HG03159 (cell line): ENCODE data around the gene SCG3.
A peak's percentile ranks its signal among the peaks of the same experiment; 100 is the strongest.
"Not testable (repeated sequence)": the region's sequence is repeated elsewhere in the genome, so short reads cannot be mapped to it uniquely, and the experiment has no call there.

Experiments
- ATAC-seq: cut with Tn5 transposase; IDR thresholded peaks from one replicate; pipeline ENCODE4 v1.9.1; 2021; ENCODE audit warnings: mild to moderate bottlenecking, moderate library complexity; ENCODE audit not compliant: unreplicated experiment

The SCG3 gene

GRCh38 chr15:51681303-51681963, at the start of gene SCG3:
Gene SCG3, plus strand, starts transcription at chr15:51681503. Its CDS starts 253 bp downstream, at chr15:51681756.
- no peak for ATAC-seq

- no peak for ATAC-seq
Measured at GRCh38 chr15:51634591-51635198, 46.6 kb upstream of the SCG3 start.

GRCh38 chr15:51641490-51642130, 39.7 kb upstream of the SCG3 start:
- no peak for ATAC-seq

DNA sequence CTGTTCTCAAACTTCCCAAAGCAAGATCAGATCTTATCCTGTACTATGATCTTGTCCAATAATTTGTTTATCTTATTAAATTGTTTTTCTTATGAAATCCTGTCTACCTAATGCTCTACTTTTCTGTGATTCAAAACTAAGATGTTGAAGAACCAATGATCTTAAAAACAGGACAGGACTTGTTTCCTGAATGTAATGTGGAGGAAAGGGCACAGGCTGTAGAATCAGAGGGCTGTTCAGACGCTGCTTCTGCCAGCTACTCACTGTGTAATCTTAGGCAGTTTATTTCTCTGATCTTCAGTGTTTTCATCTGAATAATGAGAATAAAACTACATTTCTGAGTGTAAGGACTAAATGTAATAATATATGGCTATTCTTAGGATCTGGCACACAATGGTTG, 38.6 kb upstream of the SCG3 start:
- ATAC-seq = no peak

GRCh38 chr15:51647128-51647562, 34.2 kb upstream of the SCG3 start:
- ATAC-seq = no peak

GRCh38 chr15:51648101-51648500, 33.2 kb upstream of the SCG3 start:
- ATAC-seq = not testable (repeated sequence)

DNA sequence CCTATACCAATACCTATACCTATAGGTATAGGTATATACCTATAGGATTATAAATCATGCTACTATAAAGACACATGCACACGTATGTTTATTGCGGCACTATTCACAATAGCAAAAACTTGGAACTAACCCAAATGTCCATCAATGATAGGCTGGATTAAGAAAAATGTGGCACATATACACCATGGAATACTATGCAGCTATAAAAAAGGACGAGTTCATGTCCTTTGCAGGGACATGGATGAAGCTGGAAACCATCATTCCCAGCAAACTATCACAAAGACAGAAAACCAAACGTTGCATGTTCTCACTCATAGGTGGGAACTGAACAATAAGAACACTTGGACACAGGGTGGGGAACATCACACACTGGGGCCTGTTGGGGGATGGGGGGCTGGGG, 32.7 kb upstream of the SCG3 start:
- not testable (repeated sequence) for ATAC-seq

GRCh38 chr15:51649659-51650521, 31.4 kb upstream of the SCG3 start:
- ATAC-seq = peak; percentile 73

- ATAC-seq = no peak
Measured at GRCh38 chr15:51652084-51652668, 29.1 kb upstream of the SCG3 start.

DNA sequence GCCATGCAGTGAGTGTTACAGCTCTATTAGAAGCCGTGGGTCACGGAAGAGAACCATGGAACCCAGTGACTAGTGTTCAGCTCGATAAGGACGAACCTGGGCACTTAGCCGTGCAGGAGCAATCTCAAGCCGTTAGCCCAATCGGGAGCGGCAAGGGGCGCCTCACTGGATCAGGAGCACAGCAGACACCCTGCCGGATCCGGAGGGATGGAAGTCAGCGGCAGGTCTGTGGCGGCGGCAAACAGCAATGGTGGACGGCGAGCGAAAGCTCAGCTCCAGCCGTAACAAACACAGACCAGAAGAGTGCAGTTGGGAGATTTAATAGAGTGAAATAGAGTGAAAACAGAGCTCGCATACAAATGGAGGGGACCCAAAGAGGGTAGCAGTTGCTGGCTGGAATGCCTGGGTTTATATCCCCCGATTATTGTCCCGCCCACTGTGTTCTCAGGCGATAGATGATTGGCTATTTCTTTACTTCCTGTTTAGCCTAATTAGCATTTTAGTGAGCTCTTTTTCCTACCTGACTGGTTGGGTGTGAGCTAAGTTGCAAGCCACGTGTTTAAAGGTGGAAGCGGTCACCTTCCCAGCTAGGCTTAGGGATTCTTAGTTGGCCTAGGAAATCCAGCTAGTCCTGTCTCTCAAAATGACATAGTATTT, 25.8 kb upstream of the SCG3 start:
- not testable (repeated sequence) for ATAC-seq

DNA sequence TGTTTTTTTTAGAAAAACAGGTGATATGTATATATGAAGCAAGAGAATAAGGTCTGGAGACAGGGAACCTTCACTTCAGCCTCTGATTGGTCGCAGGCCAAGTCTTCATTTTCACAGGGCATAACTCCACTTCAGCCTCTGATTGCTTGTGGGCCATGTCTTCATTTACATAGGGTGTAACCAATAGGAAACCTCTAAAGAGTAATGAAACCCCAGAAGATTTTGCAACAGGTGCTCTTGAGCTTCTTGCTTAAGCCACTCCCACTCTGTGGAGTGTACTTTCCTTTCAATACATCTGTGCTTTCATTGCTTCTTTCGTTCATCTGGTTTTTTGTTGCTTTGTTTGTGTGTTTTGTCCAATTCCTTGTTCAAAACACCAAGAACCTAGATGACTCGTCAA, 22.6 kb upstream of the SCG3 start:
- no peak for ATAC-seq

DNA sequence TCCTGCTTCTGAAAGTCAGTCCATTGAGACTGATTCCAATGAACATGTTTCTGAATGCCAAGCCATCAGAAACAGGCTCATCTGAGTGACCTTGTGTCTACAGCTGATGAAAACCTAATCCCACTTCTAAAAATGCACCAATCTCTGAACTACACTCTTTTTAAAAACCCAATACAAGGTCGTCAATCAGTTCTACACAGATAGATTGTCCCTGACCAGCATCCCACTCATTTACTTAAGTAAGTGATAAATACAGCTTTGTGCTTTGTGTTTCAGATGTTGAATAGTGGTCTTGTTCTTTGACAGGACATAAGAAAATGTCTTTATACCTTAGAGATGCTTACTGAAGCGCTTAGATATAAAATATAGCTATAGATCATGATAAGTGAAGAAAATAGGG, 20.2 kb upstream of the SCG3 start:
- no peak for ATAC-seq

DNA sequence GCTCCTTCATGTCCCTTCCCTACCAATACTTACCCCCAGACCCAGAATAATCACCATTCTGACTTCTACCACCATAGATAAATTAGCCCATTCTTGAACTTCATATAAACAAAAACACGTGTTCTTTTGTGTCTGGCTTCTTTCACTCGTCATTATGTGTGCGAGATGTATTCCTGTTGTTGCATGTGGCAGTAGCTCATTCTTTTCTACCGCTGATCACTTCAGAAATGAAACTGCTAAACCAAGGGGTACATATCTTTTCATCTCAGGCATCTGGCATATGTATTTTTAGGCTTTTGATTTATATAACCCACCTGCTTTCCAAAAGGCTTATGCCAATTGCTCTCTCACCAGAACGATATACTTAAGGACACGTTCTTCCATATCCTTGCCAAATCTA, 13.8 kb upstream of the SCG3 start:
- ATAC-seq = no peak

GRCh38 chr15:51668446-51668845, 12.9 kb upstream of the SCG3 start:
- no peak for ATAC-seq

DNA sequence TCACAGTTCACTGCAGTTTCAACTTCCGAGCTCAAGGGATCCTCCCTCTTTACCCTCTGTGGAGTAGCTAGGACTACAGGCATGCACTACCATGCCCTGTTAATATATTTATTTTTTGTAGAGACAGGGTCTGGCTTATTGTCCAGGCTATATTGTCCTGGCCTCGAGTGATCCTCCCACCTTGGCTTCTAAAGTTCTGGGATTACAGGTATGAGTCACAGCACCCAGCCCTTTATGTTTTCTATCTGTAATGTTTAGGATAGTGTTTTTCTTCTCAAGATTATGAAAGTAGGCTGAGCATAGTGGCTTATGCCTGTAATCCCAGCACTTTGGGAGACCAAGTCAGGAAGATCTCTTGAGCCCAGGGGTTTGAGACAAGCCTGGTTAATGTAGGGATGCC, 11.9 kb upstream of the SCG3 start:
- no peak for ATAC-seq

DNA sequence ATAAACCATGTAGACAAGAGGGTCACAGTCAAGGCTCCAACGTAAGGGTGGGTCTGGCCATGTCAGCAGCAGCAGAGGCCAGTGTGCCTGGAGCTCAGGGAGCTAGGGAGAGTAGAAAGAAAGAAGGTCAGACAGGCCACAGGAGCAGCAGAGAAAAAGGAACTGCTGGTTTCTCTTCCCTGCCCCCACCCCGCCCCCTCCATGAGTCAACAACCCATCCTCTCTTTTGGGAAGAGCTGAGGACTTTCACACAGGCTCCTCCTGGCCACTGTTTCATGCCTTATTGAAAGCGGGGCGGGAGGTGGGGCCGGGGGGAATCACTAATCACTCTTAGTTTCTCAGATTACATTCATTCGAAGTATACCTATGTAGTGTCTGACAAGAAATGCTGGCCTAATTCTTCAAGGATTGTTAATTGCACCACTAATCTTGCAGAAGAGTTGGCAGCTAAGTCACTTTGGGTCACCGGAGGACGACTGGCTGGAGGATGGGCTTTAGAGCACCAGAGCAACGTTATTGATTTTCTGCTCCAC, 9.1 kb upstream of the SCG3 start:
- no peak for ATAC-seq

DNA sequence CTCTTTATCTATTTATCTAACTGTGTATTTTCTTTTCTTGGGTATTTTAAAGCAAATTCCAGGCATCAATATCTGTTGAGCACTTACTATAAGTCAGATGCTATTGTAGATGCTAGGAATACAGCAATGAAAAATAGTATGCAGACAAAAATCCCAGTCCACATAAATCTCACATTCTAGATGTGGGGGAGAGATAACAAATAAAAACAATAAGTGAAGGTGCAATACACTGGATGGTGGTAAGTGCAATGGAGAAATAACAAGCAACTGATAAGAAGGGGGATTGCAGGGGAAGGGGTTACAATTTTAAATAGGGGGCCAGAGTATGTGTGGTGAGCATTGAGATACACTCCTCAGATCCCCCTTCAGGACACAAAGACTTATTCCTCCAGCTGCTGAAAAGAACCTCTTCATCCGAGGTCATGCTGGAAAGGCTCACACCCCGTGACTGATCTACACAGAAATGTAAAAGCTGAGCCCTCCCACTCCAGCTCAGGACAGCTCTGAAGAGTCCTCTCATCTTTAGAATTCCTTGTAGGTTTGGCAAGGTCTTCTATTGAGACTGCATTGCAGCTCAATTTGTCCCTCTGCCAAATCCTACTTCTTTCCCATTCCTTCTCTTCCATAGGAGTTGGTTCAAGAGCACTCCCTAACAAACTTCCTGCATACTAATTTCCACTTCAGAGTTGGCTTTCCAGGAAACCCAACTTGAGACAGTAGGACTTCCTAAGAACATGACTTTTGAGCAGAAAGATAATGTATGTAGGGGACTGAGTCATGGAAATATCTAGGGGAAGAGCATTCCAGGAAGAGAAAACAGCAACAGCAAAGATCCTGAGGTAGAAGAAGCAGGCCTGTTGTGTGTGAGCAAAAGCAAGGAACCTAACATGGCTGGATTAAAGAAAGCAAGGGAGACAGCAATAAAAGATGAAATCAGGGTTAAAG, 8.1 kb upstream of the SCG3 start:
- ATAC-seq = no peak

GRCh38 chr15:51675234-51675633, 6.1 kb upstream of the SCG3 start:
- ATAC-seq = no peak

DNA sequence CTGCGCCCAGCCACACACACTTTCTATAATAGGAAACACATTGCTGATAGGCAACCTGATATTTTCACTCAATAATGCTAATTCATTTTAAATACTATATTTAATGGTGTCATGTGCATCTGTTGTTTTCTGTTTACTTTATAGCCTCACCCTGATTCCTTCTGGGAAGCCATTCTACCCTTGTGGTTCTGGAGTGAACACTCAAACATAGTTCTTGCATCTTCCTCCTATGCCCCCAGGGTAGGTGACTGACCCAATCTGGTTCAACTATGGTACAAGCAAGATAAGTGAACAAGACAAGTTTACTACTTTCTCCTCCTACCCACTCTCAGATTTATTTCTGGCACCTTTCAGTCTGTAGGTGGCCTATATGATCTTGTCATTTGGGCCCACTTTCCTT, 4.3 kb upstream of the SCG3 start:
- ATAC-seq = no peak
